ENCODE data around the gene HTR3E.

- TF ChIP-seq, protein P1, sequence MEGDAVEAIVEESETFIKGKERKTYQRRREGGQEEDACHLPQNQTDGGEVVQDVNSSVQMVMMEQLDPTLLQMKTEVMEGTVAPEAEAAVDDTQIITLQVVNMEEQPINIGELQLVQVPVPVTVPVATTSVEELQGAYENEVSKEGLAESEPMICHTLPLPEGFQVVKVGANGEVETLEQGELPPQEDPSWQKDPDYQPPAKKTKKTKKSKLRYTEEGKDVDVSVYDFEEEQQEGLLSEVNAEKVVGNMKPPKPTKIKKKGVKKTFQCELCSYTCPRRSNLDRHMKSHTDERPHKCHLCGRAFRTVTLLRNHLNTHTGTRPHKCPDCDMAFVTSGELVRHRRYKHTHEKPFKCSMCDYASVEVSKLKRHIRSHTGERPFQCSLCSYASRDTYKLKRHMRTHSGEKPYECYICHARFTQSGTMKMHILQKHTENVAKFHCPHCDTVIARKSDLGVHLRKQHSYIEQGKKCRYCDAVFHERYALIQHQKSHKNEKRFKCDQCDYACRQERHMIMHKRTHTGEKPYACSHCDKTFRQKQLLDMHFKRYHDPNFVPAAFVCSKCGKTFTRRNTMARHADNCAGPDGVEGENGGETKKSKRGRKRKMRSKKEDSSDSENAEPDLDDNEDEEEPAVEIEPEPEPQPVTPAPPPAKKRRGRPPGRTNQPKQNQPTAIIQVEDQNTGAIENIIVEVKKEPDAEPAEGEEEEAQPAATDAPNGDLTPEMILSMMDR (IDR thresholded peaks at IDR 0.05): no peak
- TF ChIP-seq POLR2A (IDR thresholded peaks at IDR 0.05): no peak
- TF ChIP-seq POLR2AphosphoS5 (IDR thresholded peaks at IDR 0.05): no peak
These were observed 4.7 kb upstream of the HTR3E start for GRCh38 chr3:184092199-184092598.
